ENCODE measurements around the gene PAX6.

PAX6 gene

GRCh38 chr11:31802609-31802989 is 8.5 kb downstream of the PAX6 start:
- no peaks in the 10 kb centered on the region for H3F3A ChIP-seq (ENCODE audit: insufficient read depth)
- H3K27ac ChIP-seq (ENCODE audit: low read depth, low read length), result no peak overlapping the region
- no peak overlapping the region for H3K9ac ChIP-seq (ENCODE audit: low read length)
- no peaks in the 10 kb centered on the region for H3K9me3 ChIP-seq (ENCODE audit: insufficient read depth, low read length)
- H3K79me2 ChIP-seq (ENCODE audit: insufficient read depth, low read length), result no peaks in the 10 kb centered on the region
- no peaks in the 10 kb centered on the region for H3K9me2 ChIP-seq (replicated peaks; ENCODE audit: insufficient read depth, low read length)
- TF ChIP-seq EZH2phosphoT487 (conservative IDR thresholded peaks at IDR 0.05; ENCODE audit: low read length), result no peak
- TF ChIP-seq CTCF (IDR thresholded peaks at IDR 0.05; ENCODE audit: insufficient read depth, low read length, poor library complexity, severe bottlenecking), result no peak
- no peak overlapping the region for H3K4me2 ChIP-seq (ENCODE audit: low read depth, low read length, poor library complexity, severe bottlenecking)
- H4K20me1 ChIP-seq (ENCODE audit: low read depth, low read length), result no peaks in the 10 kb centered on the region
- H3K4me3 ChIP-seq (ENCODE audit: insufficient read depth, low read length, poor library complexity, severe bottlenecking), result no peak overlapping the region
- H2AFZ ChIP-seq (ENCODE audit: low read depth, low read length, severe bottlenecking), result no peak overlapping the region
- H3K27me3 ChIP-seq (ENCODE audit: low read length), result no peaks in the 10 kb centered on the region
- no peaks in the 10 kb centered on the region for H3K36me3 ChIP-seq (ENCODE audit: low read length)

DNA sequence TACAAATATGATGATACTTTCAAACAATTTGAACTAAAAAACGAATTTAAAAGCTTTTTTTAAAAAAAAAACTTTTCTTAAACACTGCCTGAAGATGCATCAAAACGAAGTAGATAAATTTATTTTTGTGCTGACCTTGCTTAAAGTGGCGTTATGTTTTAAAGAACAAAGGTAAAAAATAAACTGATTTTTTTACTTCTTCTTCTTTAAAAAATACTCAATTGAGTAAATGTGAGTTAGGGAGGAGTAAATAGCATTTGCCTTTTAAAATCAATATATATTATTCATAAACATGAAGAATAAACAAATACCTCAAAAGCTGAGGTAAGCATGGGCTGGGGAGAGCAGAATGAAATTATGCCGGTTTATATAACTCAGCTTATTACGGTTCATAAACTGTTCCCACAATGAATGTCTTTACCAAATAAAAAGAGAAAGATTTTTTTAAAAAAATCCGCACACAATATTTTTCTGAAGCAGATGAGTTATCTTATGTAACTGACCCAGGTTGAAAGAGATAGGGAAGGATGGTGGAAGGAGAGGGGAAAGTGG is 9.0 kb downstream of the PAX6 start:
- Histone ChIP-seq H3K36me3 (ENCODE audit: low read length) (no peaks in the 10 kb centered on the region), H3K79me2 (ENCODE audit: insufficient read depth, low read length) (no peaks in the 10 kb centered on the region), H3K9ac (ENCODE audit: low read length) (no peak overlapping the region), H3K4me3 (ENCODE audit: insufficient read depth, low read length, poor library complexity, severe bottlenecking) (no peak overlapping the region), H3K9me2 (replicated peaks; ENCODE audit: insufficient read depth, low read length) (no peaks in the 10 kb centered on the region), H3F3A (ENCODE audit: insufficient read depth) (no peaks in the 10 kb centered on the region), H3K9me3 (ENCODE audit: insufficient read depth, low read length) (no peaks in the 10 kb centered on the region), H3K27me3 (ENCODE audit: low read length) (no peaks in the 10 kb centered on the region), H4K20me1 (ENCODE audit: low read depth, low read length) (no peaks in the 10 kb centered on the region), H3K27ac (ENCODE audit: low read depth, low read length) (no peak overlapping the region), H2AFZ (ENCODE audit: low read depth, low read length, severe bottlenecking) (no peak overlapping the region), H3K4me2 (ENCODE audit: low read depth, low read length, poor library complexity, severe bottlenecking) (no peak overlapping the region)
- TF ChIP-seq CTCF (IDR thresholded peaks at IDR 0.05; ENCODE audit: insufficient read depth, low read length, poor library complexity, severe bottlenecking) (no peak), EZH2phosphoT487 (conservative IDR thresholded peaks at IDR 0.05; ENCODE audit: low read length) (no peak)

DNA sequence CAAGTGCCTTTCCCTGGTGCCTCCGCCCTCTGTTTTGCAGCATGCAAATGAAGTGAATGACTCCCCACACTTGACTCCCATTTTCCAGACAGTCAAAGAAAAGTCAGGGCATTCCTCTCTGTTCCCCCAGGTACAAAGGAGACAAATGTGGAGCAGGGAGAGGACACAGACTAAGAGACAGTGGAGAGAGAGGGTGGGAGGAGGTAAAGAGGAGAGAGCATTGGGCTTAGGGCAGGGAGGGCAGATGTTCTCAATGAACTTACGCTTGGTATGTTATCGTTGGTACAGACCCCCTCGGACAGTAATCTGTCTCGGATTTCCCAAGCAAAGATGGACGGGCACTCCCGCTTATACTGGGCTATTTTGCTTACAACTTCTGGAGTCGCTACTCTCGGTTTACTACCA is 9.8 kb downstream of the PAX6 start:
- Histone ChIP-seq H3K27ac (ENCODE audit: low read depth, low read length) (no peak overlapping the region), H3K4me3 (ENCODE audit: insufficient read depth, low read length, poor library complexity, severe bottlenecking) (no peak overlapping the region), H4K20me1 (ENCODE audit: low read depth, low read length) (no peaks in the 10 kb centered on the region), H3K9me3 (ENCODE audit: insufficient read depth, low read length) (no peaks in the 10 kb centered on the region), H3K4me2 (ENCODE audit: low read depth, low read length, poor library complexity, severe bottlenecking) (no peak overlapping the region), H3K27me3 (ENCODE audit: low read length) (no peaks in the 10 kb centered on the region), H3F3A (ENCODE audit: insufficient read depth) (no peaks in the 10 kb centered on the region), H3K36me3 (ENCODE audit: low read length) (no peaks in the 10 kb centered on the region), H2AFZ (ENCODE audit: low read depth, low read length, severe bottlenecking) (no peak overlapping the region), H3K9ac (ENCODE audit: low read length) (no peak overlapping the region), H3K79me2 (ENCODE audit: insufficient read depth, low read length) (no peaks in the 10 kb centered on the region), H3K9me2 (replicated peaks; ENCODE audit: insufficient read depth, low read length) (no peaks in the 10 kb centered on the region)
- TF ChIP-seq CTCF (IDR thresholded peaks at IDR 0.05; ENCODE audit: insufficient read depth, low read length, poor library complexity, severe bottlenecking), result no peak
- TF ChIP-seq EZH2phosphoT487 (conservative IDR thresholded peaks at IDR 0.05; ENCODE audit: low read length), result no peak

All from SU-DHL-6 (cell line).